ENCODE data around the gene NOS3. TPM values are rescaled to one million over a fixed set of nuclear protein-coding genes. Genes with fewer than 3 reads are reported as not detected.

NOS3 gene
- total and polyA plus RNA-seq, 9 of the 15 experiments (the other 6 are each of a cell fraction or from before 2014, with no cell fraction given): 1.1 to 121 (median 23.6) TPM

GRCh38 chr7:150988230-150989226 lies 2.3 kb upstream of the NOS3 start (continued):
- TF ChIP-seq PRDM10 (IDR thresholded peaks at IDR 0.05; ENCODE audit: partially characterized antibody): peak; percentile 11
- TF ChIP-seq PHB2 (IDR thresholded peaks at IDR 0.05; ENCODE audit: low read depth): no peak
- TF ChIP-seq MXI1 (IDR thresholded peaks at IDR 0.05; ENCODE audit: low read depth, low read length): 0 out of 2 replicates have a peak, but pooled peaks have one; percentile 26
- TF ChIP-seq ETV1 (tag; conservative IDR thresholded peaks at IDR 0.05; ENCODE audit: low read depth): peak; percentile 74
- TF ChIP-seq KLF16 (IDR thresholded peaks at IDR 0.05): peak; percentile 63
- no peak for TF ChIP-seq MBD1 (CRISPR knock-in tag; IDR thresholded peaks at IDR 0.05)
- no peak for TF ChIP-seq RNF219 (CRISPR knock-in tag; IDR thresholded peaks at IDR 0.05)
- TF ChIP-seq MTA3 (IDR thresholded peaks at IDR 0.05; ENCODE audit: borderline replicate concordance): peak; percentile 67; the same call in 1 of the 2 replicates
- TF ChIP-seq SREBF2 (CRISPR knock-in tag; IDR thresholded peaks at IDR 0.05): no peak
- TF ChIP-seq RB1 (IDR thresholded peaks at IDR 0.05; ENCODE audit: low read depth): peak; percentile 60
- peak; percentile 70; the same call in 1 of the 2 replicates for TF ChIP-seq CTBP1 (IDR thresholded peaks at IDR 0.05; ENCODE audit: borderline replicate concordance)
- TF ChIP-seq L3MBTL2 (IDR thresholded peaks at IDR 0.05): peak; percentile 55
- peak; percentile 98 to 99 (median 98) for TF ChIP-seq CTCF (IDR thresholded peaks at IDR 0.05 in 2 of 3, conservative IDR thresholded peaks at IDR 0.05 in 1 of 3; ENCODE audit: insufficient read depth in 2 of 3, low read depth in 1 of 3, low read length in 3 of 3)
- 0 out of 2 replicates have a peak, but pooled peaks have one; percentile 22 for TF ChIP-seq HDGF (IDR thresholded peaks at IDR 0.05)
- peak; percentile 42; the same call in 1 of the 2 replicates for TF ChIP-seq ESRRA (IDR thresholded peaks at IDR 0.05; ENCODE audit: borderline replicate concordance, low read depth)
- peak; percentile 97 for TF ChIP-seq ZBTB7A (IDR thresholded peaks at IDR 0.05; ENCODE audit: borderline replicate concordance, control insufficient read depth, low read depth, low read length)
- TF ChIP-seq KDM1A (IDR thresholded peaks at IDR 0.05): peak in 1 of 2 experiments; percentile 18; a peak in 1 of 4 replicates
- TF ChIP-seq STAG1 (CRISPR knock-in tag; IDR thresholded peaks at IDR 0.05; ENCODE audit: borderline replicate concordance): peak; percentile 90

Measured in K562 (cell line).